Measurements from ENCODE around the gene DPPA4. TPM values are rescaled to one million over a fixed set of nuclear protein-coding genes. Genes with fewer than 3 reads are reported as not detected.

Gene DPPA4
- total RNA-seq, 1 donor from 2014 or later: 83.0 TPM

- no peak for FAIRE-seq
- Histone ChIP-seq H3K4me1 (ENCODE audit: insufficient read depth, low read length) (no peaks in the 10 kb centered on the region), H4K20me1 (ENCODE audit: insufficient read depth, low read length) (no peaks in the 10 kb centered on the region), H3K4me3 (ENCODE audit: insufficient read depth, low read depth, low read length) (no peak within 1 kb of the TSS), H3K79me2 (ENCODE audit: insufficient read depth, low read length) (no peaks in the 10 kb centered on the region), H3K9me3 (ENCODE audit: insufficient read depth, low read depth, low read length) (no peaks in the 10 kb centered on the region), H3K27me3 (ENCODE audit: insufficient read depth, low read length) (no peaks in the 10 kb centered on the region), H3K9ac (ENCODE audit: low read length) (no peak within 1 kb of the TSS), H3K4me2 (ENCODE audit: low read length) (no peak within 1 kb of the TSS), H3K27ac (ENCODE audit: low read depth, low read length) (no peak within 1 kb of the TSS), H2AFZ (ENCODE audit: low read depth, low read length) (no peak within 1 kb of the TSS), H3K36me3 (ENCODE audit: insufficient read depth, low read length) (no peaks in the 10 kb centered on the region)
- Mint-ChIP-seq H3K4me3 (ENCODE audit: unreplicated experiment) (no peak within 1 kb of the TSS), H3K27me3 (ENCODE audit: low read depth, unreplicated experiment) (no peaks in the 10 kb centered on the region), H3K9me3 (ENCODE audit: unreplicated experiment) (no peaks in the 10 kb centered on the region), H3K36me3 (ENCODE audit: low read depth, unreplicated experiment) (no peaks in the 10 kb centered on the region), H3K27ac (ENCODE audit: unreplicated experiment) (no peak within 1 kb of the TSS), H3K4me1 (ENCODE audit: low read depth, unreplicated experiment) (no peaks in the 10 kb centered on the region)
- no peak for DNase-seq (ENCODE audit: low read depth)
- TF ChIP-seq CTCF (IDR thresholded peaks at IDR 0.05; ENCODE audit: insufficient read depth, low read depth, low read length): no peak
Measured at GRCh38 chr3:109316162-109316730, 21.1 kb downstream of the DPPA4 start, which contains the start of gene DPPA2. Gene DPPA2 (minus strand): TSS chr3:109316517. CDS start chr3:109314542, 1,975 bp downstream.

- no peak overlapping the region for H3K9ac ChIP-seq (ENCODE audit: low read length)
- no peak overlapping the region for H3K4me2 ChIP-seq (ENCODE audit: low read length)
- no peaks in the 10 kb centered on the region for H3K4me1 Mint-ChIP-seq (ENCODE audit: low read depth, unreplicated experiment)
- no peaks in the 10 kb centered on the region for H3K27me3 ChIP-seq (ENCODE audit: insufficient read depth, low read length)
- no peak overlapping the region for H3K4me3 ChIP-seq (ENCODE audit: insufficient read depth, low read depth, low read length)
- H3K4me3 Mint-ChIP-seq (ENCODE audit: unreplicated experiment): no peak overlapping the region
- no peak for TF ChIP-seq EZH2 (IDR thresholded peaks at IDR 0.05; ENCODE audit: insufficient read depth, low read length)
- no peak for TF ChIP-seq CTCF (IDR thresholded peaks at IDR 0.05; ENCODE audit: insufficient read depth, low read depth, low read length)
- FAIRE-seq (no peak), DNase-seq (ENCODE audit: low read depth) (no peak)
- H2AFZ ChIP-seq (ENCODE audit: low read depth, low read length): no peak overlapping the region
- H3K4me1 ChIP-seq (ENCODE audit: insufficient read depth, low read length): no peaks in the 10 kb centered on the region
- no peaks in the 10 kb centered on the region for H3K27me3 Mint-ChIP-seq (ENCODE audit: low read depth, unreplicated experiment)
- no peak overlapping the region for H3K27ac ChIP-seq (ENCODE audit: low read depth, low read length)
- no peaks in the 10 kb centered on the region for H3K36me3 ChIP-seq (ENCODE audit: insufficient read depth, low read length)
- H3K79me2 ChIP-seq (ENCODE audit: insufficient read depth, low read length): no peaks in the 10 kb centered on the region
- H3K9me3 Mint-ChIP-seq (ENCODE audit: unreplicated experiment): no peaks in the 10 kb centered on the region
- no peaks in the 10 kb centered on the region for H3K9me3 ChIP-seq (ENCODE audit: insufficient read depth, low read depth, low read length)
- peaks cover under 1% of the 10 kb centered on the region for H3K36me3 Mint-ChIP-seq (ENCODE audit: low read depth, unreplicated experiment)
- no peaks in the 10 kb centered on the region for H4K20me1 ChIP-seq (ENCODE audit: insufficient read depth, low read length)
- no peak overlapping the region for H3K27ac Mint-ChIP-seq (ENCODE audit: unreplicated experiment)
Measured at GRCh38 chr3:109313061-109313460, 24.3 kb downstream of the DPPA4 start.

GRCh38 chr3:109297496-109297895 lies 39.9 kb downstream of the DPPA4 start:
- Mint-ChIP-seq H3K4me3 (ENCODE audit: unreplicated experiment) (no peak overlapping the region), H3K27me3 (ENCODE audit: low read depth, unreplicated experiment) (no peaks in the 10 kb centered on the region), H3K36me3 (ENCODE audit: low read depth, unreplicated experiment) (no peaks in the 10 kb centered on the region), H3K9me3 (ENCODE audit: unreplicated experiment) (no peaks in the 10 kb centered on the region), H3K27ac (ENCODE audit: unreplicated experiment) (no peak overlapping the region), H3K4me1 (ENCODE audit: low read depth, unreplicated experiment) (no peaks in the 10 kb centered on the region)
- H3K4me1 ChIP-seq (ENCODE audit: insufficient read depth, low read length): no peaks in the 10 kb centered on the region
- no peaks in the 10 kb centered on the region for H3K27me3 ChIP-seq (ENCODE audit: insufficient read depth, low read length)
- DNase-seq (ENCODE audit: low read depth): no peak
- no peaks in the 10 kb centered on the region for H3K36me3 ChIP-seq (ENCODE audit: insufficient read depth, low read length)
- H3K27ac ChIP-seq (ENCODE audit: low read depth, low read length): no peak overlapping the region
- no peak overlapping the region for H3K4me2 ChIP-seq (ENCODE audit: low read length)
- no peaks in the 10 kb centered on the region for H4K20me1 ChIP-seq (ENCODE audit: insufficient read depth, low read length)
- no peak overlapping the region for H2AFZ ChIP-seq (ENCODE audit: low read depth, low read length)
- H3K9ac ChIP-seq (ENCODE audit: low read length): no peak overlapping the region
- H3K4me3 ChIP-seq (ENCODE audit: insufficient read depth, low read depth, low read length): no peak overlapping the region
- TF ChIP-seq EZH2 (IDR thresholded peaks at IDR 0.05; ENCODE audit: insufficient read depth, low read length) (no peak), CTCF (IDR thresholded peaks at IDR 0.05; ENCODE audit: insufficient read depth, low read depth, low read length) (no peak)
- H3K79me2 ChIP-seq (ENCODE audit: insufficient read depth, low read length): no peaks in the 10 kb centered on the region
- no peak for FAIRE-seq
- H3K9me3 ChIP-seq (ENCODE audit: insufficient read depth, low read depth, low read length): no peaks in the 10 kb centered on the region

Data from astrocyte (in vitro differentiated cells and primary cell).